MCF 10A (cell line): ENCODE measurements around the gene ZNF563. TPM values are rescaled to one million over a fixed set of nuclear protein-coding genes. Genes with fewer than 3 reads are reported as not detected.
A peak's percentile ranks its signal among the peaks of the same experiment; 100 is the strongest.

ENCODE experiments used
- Bru-seq: library from RNA; stranded (reverse); fragments of 400-500 nt; gene quantifications from one replicate; lab custom pipeline; 2021; lab: Mats Ljungman, UMichigan
- BruChase-seq, 2 experiments: library from RNA; stranded (reverse); fragments of 400-500 nt; gene quantifications; one replicate each; lab custom pipeline; 2021; lab: Mats Ljungman, UMichigan
- BruUV-seq: library from RNA; stranded (reverse); fragments of 400-500 nt; replicated peaks from 2 replicates; lab custom pipeline; 2021; lab: Mats Ljungman, UMichigan
- CTCF ChIA-PET: fragments of 300-600 bp; sonication (Branson Sonifier 250); formaldehyde crosslinking; extraction: SDS; loops from one replicate; lab custom pipeline; 2021; ENCODE audit warnings: antibody characterized with exemption, inconsistent platforms; lab: Yijun Ruan, JAX
- POLR2A ChIA-PET: fragments of 300-600, 350-650 bp; sonication (Branson Sonifier 250); formaldehyde crosslinking; extraction: SDS; loops from one replicate; lab custom pipeline; 2020; ENCODE audit warnings: antibody characterized with exemption, inconsistent platforms; lab: Yijun Ruan, JAX
- DNase-seq: peaks from one replicate; pipeline ENCODE4 v3.0.0-alpha.2; 2018; ENCODE audit not compliant: unreplicated experiment
- H3K27ac Mint-ChIP-seq: one replicate; pipeline ENCODE4 v1.8.0; 2022; ENCODE audit warnings: mild to moderate bottlenecking, low read depth, mixed read lengths; ENCODE audit not compliant: unreplicated experiment
- H3K27me3 Mint-ChIP-seq: one replicate; pipeline ENCODE4 v1.8.0; 2022; ENCODE audit warnings: mixed read lengths; ENCODE audit not compliant: insufficient read depth, unreplicated experiment
- H3K36me3 Mint-ChIP-seq: one replicate; pipeline ENCODE4 v1.8.0; 2022; ENCODE audit warnings: mild to moderate bottlenecking, moderate library complexity, mixed read lengths; ENCODE audit not compliant: insufficient read depth, unreplicated experiment
- H3K4me1 Mint-ChIP-seq: one replicate; pipeline ENCODE4 v1.8.0; 2022; ENCODE audit warnings: mixed read lengths; ENCODE audit not compliant: insufficient read depth, unreplicated experiment
- H3K4me3 Mint-ChIP-seq: one replicate; pipeline ENCODE4 v1.8.0; 2022; ENCODE audit warnings: mild to moderate bottlenecking, moderate library complexity, mixed read lengths; ENCODE audit not compliant: unreplicated experiment
- H3K9me3 Mint-ChIP-seq: one replicate; pipeline ENCODE4 v1.8.0; 2022; ENCODE audit warnings: mixed read lengths; ENCODE audit not compliant: unreplicated experiment
- intact Hi-C: fragments of 100-400 bp; cut with micrococcal nuclease; formaldehyde crosslinking; loops from 2 replicates; pipeline ENCODE4 v1.14.1; 2022
- long read RNA-seq: library from polyadenylated mRNA; stranded (forward); transcript quantifications from one replicate; pipeline ENCODE4 v2.0.0, GENCODE V29; 2022
- total RNA-seq: library from RNA; stranded (reverse); gene quantifications from 2 replicates; pipeline ENCODE4 v1.2.3, GENCODE V29; 2022
- TF ChIP-seq, protein P1 (sequence below): fragments of 200-600 bp; IDR thresholded peaks from one replicate; pipeline ENCODE4 v1.8.0; 2022; ENCODE audit warnings: antibody characterized with exemption, mild to moderate bottlenecking; ENCODE audit not compliant: unreplicated experiment

Gene ZNF563
- total RNA-seq (1.1 and 1.3 TPM in 2 replicates), Bru-seq, nascent RNA (percentile 40 among the genes with signal in this experiment), BruChase-seq, experiment 1, labeled RNA remaining after a 6-hour chase (percentile 35 among the genes with signal in this experiment), BruChase-seq, experiment 2, labeled RNA remaining after a 2-hour chase (percentile 39 among the genes with signal in this experiment)
- long read RNA-seq, result 0 reads

DNA sequence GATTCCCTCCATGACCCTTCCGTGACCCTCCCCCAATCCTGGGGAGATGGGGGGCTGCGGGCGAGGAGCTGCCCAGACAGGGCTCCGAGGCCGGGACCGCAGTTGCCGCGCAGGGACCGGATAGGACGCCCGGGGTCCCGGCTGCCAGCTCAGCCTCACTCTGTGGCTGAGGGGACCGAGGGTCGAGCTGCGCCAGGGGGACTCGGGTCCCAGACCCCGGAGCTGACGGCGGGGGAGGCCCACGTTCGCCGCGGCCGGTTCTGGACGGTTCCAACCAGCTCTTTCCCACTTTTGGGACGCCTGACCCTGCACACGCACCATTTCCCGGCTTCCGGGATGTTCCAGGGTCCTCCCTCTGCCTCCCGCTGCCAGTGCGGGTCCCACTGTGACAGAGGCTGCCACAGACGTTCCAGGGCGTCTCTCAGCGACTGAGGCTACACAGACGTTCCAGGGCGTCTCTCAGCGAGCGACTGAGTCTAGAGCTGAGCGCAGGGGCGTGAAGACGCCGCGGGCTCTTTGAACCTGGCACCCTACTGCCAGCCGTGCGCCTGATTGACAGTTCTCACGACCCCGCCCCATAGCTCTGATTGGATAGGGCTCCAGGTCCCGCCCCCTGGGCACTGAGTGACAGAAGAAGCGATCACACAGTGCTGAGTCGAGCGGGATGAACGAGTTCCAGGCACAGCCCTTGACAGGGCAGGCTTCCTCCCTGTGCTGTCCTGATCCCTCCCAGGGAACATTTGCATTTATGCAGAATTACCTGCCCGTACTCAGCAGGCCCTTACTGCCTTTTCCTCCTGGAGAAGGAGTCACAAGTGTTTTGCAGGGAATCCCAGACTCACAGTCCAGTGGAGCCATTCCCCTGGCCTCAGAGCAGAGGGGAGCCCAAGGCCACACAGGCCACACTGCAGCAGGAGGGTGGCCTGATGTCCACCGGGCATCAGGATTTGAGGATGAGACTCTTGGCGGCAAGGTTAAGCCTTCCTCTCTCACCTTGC lies at the start of gene ZNF563:
ZNF563 (minus strand) TSS at position 472 of the 998 bp plus-strand sequence; CDS start at position 321, 151 bp downstream.
- peak within 1 kb of the TSS; percentile 89 for H3K27ac Mint-ChIP-seq
- BruUV-seq, result TSS peak; percentile 58
- peaks cover 11% of the 10 kb centered on the region for H3K4me1 Mint-ChIP-seq
- ChIA-PET POLR2A (interaction anchor here (0.6 to 2.0 kb wide), 13 partner anchors 10 to 170 kb away, joined by 3 to 11 read pairs (median 4); partner anchors contain the start of genes ZNF136, ZNF44, ZNF442 and ZNF443), CTCF (interaction anchor here (0.6 to 1.0 kb wide), 7 partner anchors 32 to 1392 kb away, joined by 3 to 5 read pairs (median 3); partner anchors contain the start of gene ZNF442)
- H3K27me3 Mint-ChIP-seq, result no peaks in the 10 kb centered on the region
- peak within 1 kb of the TSS; percentile 97 for H3K4me3 Mint-ChIP-seq
- peaks cover 7% of the 10 kb centered on the region for H3K9me3 Mint-ChIP-seq
- intact Hi-C loops, result loop anchor here (2.0 kb wide), 3 partner anchors 39 to 171 kb away; partner anchors contain the start of genes ZNF136, ZNF44 and ZNF799
- no peaks in the 10 kb centered on the region for H3K36me3 Mint-ChIP-seq
- DNase-seq, result peak; percentile 87
- TF ChIP-seq, protein P1, sequence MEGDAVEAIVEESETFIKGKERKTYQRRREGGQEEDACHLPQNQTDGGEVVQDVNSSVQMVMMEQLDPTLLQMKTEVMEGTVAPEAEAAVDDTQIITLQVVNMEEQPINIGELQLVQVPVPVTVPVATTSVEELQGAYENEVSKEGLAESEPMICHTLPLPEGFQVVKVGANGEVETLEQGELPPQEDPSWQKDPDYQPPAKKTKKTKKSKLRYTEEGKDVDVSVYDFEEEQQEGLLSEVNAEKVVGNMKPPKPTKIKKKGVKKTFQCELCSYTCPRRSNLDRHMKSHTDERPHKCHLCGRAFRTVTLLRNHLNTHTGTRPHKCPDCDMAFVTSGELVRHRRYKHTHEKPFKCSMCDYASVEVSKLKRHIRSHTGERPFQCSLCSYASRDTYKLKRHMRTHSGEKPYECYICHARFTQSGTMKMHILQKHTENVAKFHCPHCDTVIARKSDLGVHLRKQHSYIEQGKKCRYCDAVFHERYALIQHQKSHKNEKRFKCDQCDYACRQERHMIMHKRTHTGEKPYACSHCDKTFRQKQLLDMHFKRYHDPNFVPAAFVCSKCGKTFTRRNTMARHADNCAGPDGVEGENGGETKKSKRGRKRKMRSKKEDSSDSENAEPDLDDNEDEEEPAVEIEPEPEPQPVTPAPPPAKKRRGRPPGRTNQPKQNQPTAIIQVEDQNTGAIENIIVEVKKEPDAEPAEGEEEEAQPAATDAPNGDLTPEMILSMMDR, result no peak

DNA sequence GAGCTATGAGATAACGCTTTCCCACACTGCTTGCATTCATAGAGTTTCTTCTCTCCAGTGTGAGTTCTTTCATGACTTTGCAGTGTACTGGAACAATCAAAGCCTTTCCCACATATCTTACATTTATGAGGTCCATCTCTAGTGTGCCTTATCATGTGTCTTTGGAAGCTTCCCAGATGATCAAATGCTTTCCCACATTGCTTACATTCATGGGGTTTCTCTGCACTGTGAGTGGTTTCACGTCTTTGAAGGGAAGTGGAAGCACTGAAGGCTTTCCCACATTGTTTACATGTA lies 47.0 kb upstream of the ZNF563 start:
- no peaks in the 10 kb centered on the region for H3K27me3 Mint-ChIP-seq
- H3K36me3 Mint-ChIP-seq, result no peaks in the 10 kb centered on the region
- no TSS peak for BruUV-seq
- CTCF ChIA-PET, result no interaction called here
- no peak overlapping the region for H3K4me3 Mint-ChIP-seq
- H3K4me1 Mint-ChIP-seq, result no peaks in the 10 kb centered on the region
- TF ChIP-seq, protein P1, result no peak
- intact Hi-C loops, result no loop called here
- POLR2A ChIA-PET, result no interaction called here
- no peak for DNase-seq
- peaks cover 27% of the 10 kb centered on the region for H3K9me3 Mint-ChIP-seq
- no peak overlapping the region for H3K27ac Mint-ChIP-seq

DNA sequence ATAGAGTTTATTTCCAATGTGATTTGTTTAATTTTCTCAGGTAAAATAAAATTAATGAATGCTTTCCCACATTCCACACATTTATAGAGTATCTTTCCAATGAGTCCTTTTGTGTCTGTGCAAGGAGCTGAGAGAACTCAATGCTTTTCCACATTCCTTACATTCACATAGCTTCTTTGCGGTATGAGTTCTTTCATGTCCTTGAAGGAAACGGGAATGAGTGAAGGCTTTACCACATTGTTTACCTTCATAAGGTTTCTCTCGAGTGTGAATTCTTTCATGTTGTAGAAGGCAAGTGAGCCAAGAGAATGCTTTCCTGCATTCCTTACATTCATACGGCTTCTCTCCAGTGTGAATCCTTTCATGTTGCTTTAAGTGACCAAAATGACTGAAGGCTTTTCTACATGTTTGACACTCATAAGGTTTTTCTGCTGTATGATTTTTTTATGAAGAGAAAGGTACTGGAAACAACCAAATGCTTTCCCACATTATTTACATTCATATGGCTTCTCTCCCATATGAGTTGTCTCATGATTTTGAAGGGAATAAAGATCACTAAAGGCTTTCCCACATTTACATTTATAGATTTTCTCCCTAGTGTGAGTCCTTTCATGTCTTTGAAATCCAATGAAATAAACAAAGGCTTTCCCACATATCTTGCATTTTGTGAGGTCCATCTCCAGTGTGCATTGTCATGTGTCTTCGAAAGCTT lies 46.5 kb upstream of the ZNF563 start:
- CTCF ChIA-PET, result no interaction called here

More for the DNA sequence above, 46.5 kb upstream of the ZNF563 start:
- TF ChIP-seq, protein P1, result no peak
- Mint-ChIP-seq H3K36me3 (no peaks in the 10 kb centered on the region), H3K9me3 (peaks cover 32% of the 10 kb centered on the region), H3K4me1 (no peaks in the 10 kb centered on the region), H3K27me3 (no peaks in the 10 kb centered on the region), H3K27ac (no peak overlapping the region), H3K4me3 (no peak overlapping the region)
- POLR2A ChIA-PET, result no interaction called here
- no peak for DNase-seq
- no TSS peak for BruUV-seq
- intact Hi-C loops, result no loop called here
